Keratinocyte (primary cell): Measurements from ENCODE around the gene KIF26A. TPM values are rescaled to one million over a fixed set of nuclear protein-coding genes. Genes with fewer than 3 reads are reported as not detected.

ENCODE experiments used
- DNase-seq: peaks from one replicate; pipeline ENCODE4 v3.0.0-alpha.2; 2011; ENCODE audit warnings: low read depth, missing footprints, low spot score
- FAIRE-seq: peaks from 2 replicates; lab custom pipeline; 2011; peaks lifted over from hg19 to GRCh38; lab: Jason Lieb, UNC
- H2AFZ ChIP-seq: 2 replicates; pipeline ENCODE4 v1.6.0; 2012; ENCODE audit warnings: low read length, control low read depth, inconsistent platforms; ENCODE audit not compliant: control insufficient read depth
- H3K27ac ChIP-seq: 2 replicates; pipeline ENCODE4 v1.5.1; 2011; ENCODE audit warnings: low read length; ENCODE audit not compliant: control insufficient read depth, insufficient read depth
- H3K27me3 ChIP-seq: 3 replicates; pipeline ENCODE4 v1.6.0; 2011; ENCODE audit warnings: low read length; ENCODE audit not compliant: control insufficient read depth, insufficient read depth; ENCODE audit errors: extremely low read depth
- H3K36me3 ChIP-seq, 2 experiments: 2 replicates in 1 of 2; 3 replicates in 1 of 2; pipeline ENCODE4 v1.5.1; 2011; ENCODE audit warnings: low read length in 2 of 2, mild to moderate bottlenecking in 1 of 2; ENCODE audit not compliant: control insufficient read depth in 2 of 2, insufficient read depth in 2 of 2; ENCODE audit errors: extremely low read depth in 1 of 2
- H3K4me1 ChIP-seq: 3 replicates; pipeline ENCODE4 v1.5.1; 2011; ENCODE audit warnings: low read length; ENCODE audit not compliant: control insufficient read depth, insufficient read depth; ENCODE audit errors: extremely low read depth
- H3K4me2 ChIP-seq: 3 replicates; pipeline ENCODE4 v1.6.0; 2011; ENCODE audit warnings: low read depth, low read length; ENCODE audit not compliant: control insufficient read depth, insufficient read depth; ENCODE audit errors: extremely low read depth
- H3K4me3 ChIP-seq, 3 experiments: fragments of 200-600 bp in 1 of 3; sonication (generic) in 1 of 3; 2 replicates in 2 of 3; 3 replicates in 1 of 3; pipeline ENCODE4 v1.5.1; 2011 to 2016; ENCODE audit warnings: low read length in 3 of 3, mild to moderate bottlenecking in 3 of 3, control low read depth in 2 of 3, inconsistent platforms in 1 of 3, low read depth in 1 of 3, mixed read lengths in 1 of 3, mixed run types in 1 of 3, moderate library complexity in 1 of 3; ENCODE audit not compliant: control insufficient read depth in 2 of 3, insufficient read depth in 2 of 3; ENCODE audit errors: extremely low read depth in 1 of 3
- H3K79me2 ChIP-seq: 2 replicates; pipeline ENCODE4 v1.6.0; 2012; ENCODE audit warnings: low read length; ENCODE audit not compliant: control insufficient read depth, insufficient read depth
- H3K9ac ChIP-seq: 3 replicates; pipeline ENCODE4 v1.6.0; 2011; ENCODE audit warnings: low read length; ENCODE audit not compliant: control insufficient read depth, insufficient read depth; ENCODE audit errors: extremely low read depth
- H3K9me1 ChIP-seq: 3 replicates; pipeline ENCODE4 v1.6.0; 2011; ENCODE audit warnings: low read length; ENCODE audit not compliant: control insufficient read depth, insufficient read depth; ENCODE audit errors: extremely low read depth
- H3K9me3 ChIP-seq: 2 replicates; pipeline ENCODE4 v1.5.1; 2012; ENCODE audit warnings: low read depth, low read length; ENCODE audit not compliant: control insufficient read depth
- H4K20me1 ChIP-seq: 3 replicates; pipeline ENCODE4 v1.6.0; 2011; ENCODE audit warnings: low read length; ENCODE audit not compliant: control insufficient read depth, insufficient read depth; ENCODE audit errors: extremely low read depth
- CTCF ChIP-seq, 3 experiments: IDR thresholded peaks in 1 of 3; conservative IDR thresholded peaks in 1 of 3; optimal IDR thresholded peaks in 1 of 3; 2 replicates in 2 of 3; 3 replicates in 1 of 3; pipeline versions ENCODE3 to v1.5.1; 2011; ENCODE audit warnings: low read length in 3 of 3, mild to moderate bottlenecking in 3 of 3, moderate library complexity in 2 of 3, control low read depth in 1 of 3, inconsistent platforms in 1 of 3; ENCODE audit not compliant: insufficient read depth in 2 of 3; ENCODE audit errors: extremely low read depth in 1 of 3
- EZH2 ChIP-seq: IDR thresholded peaks from one replicate; pipeline ENCODE4 v1.6.1; 2012; ENCODE audit warnings: inconsistent platforms, mild to moderate bottlenecking, low read length, moderate library complexity
- dilution Hi-C: fragments of 300-500 bp; cut with MboI; formaldehyde crosslinking; loops from one replicate; pipeline ENCODE4 v1.7.0; 2020; ENCODE audit warnings: low sequenced_read_pairs; ENCODE audit not compliant: extremely low pct_ligation_motif_present
- polyA plus RNA-seq, 5 experiments: library from polyadenylated mRNA; depleted of rRNA in 3 of 5; stranded (reverse) in 3 of 5; stranded (forward) in 1 of 5; unstranded in 1 of 5; fragments of >200 nt; gene quantifications; 1 replicate in 1 of 5; 2 replicates in 3 of 5; 3 replicates in 1 of 5; pipeline versions ENCODE4 v1.2.1 to v1.2.3, GENCODE V29; 2011 to 2012; ENCODE audit warnings: missing spikeins in 2 of 5, low read depth in 1 of 5, low replicate concordance in 1 of 5

The KIF26A gene
- polyA plus RNA-seq, 1 donor (not counting 4 experiments of a cell fraction or from before 2014, with no cell fraction given) = 0.07 TPM

GRCh38 chr14:104217486-104218360 lies 79.3 kb downstream of the KIF26A start:
- Histone ChIP-seq H3K9me1 (no peaks in the 10 kb centered on the region), H2AFZ (no peak overlapping the region), H3K4me2 (no peak overlapping the region), H4K20me1 (no peaks in the 10 kb centered on the region), H3K4me3 (no peak overlapping the region), H3K9me3 (no peaks in the 10 kb centered on the region), H3K36me3 (no peaks in the 10 kb centered on the region), H3K79me2 (no peaks in the 10 kb centered on the region), H3K4me1 (no peaks in the 10 kb centered on the region), H3K27ac (no peak overlapping the region), H3K9ac (no peak overlapping the region), H3K27me3 (no peaks in the 10 kb centered on the region)
- DNase-seq = no peak
- no peak for TF ChIP-seq CTCF (optimal IDR thresholded peaks at IDR 0.05 in 1 of 3, IDR thresholded peaks at IDR 0.05 in 1 of 3, conservative IDR thresholded peaks at IDR 0.05 in 1 of 3; ENCODE audit: extremely low read depth in 1 of 3, insufficient read depth in 2 of 3, low read length in 3 of 3)
- no peak for TF ChIP-seq EZH2
- dilution Hi-C loops = no loop called here
- FAIRE-seq = no peak

DNA sequence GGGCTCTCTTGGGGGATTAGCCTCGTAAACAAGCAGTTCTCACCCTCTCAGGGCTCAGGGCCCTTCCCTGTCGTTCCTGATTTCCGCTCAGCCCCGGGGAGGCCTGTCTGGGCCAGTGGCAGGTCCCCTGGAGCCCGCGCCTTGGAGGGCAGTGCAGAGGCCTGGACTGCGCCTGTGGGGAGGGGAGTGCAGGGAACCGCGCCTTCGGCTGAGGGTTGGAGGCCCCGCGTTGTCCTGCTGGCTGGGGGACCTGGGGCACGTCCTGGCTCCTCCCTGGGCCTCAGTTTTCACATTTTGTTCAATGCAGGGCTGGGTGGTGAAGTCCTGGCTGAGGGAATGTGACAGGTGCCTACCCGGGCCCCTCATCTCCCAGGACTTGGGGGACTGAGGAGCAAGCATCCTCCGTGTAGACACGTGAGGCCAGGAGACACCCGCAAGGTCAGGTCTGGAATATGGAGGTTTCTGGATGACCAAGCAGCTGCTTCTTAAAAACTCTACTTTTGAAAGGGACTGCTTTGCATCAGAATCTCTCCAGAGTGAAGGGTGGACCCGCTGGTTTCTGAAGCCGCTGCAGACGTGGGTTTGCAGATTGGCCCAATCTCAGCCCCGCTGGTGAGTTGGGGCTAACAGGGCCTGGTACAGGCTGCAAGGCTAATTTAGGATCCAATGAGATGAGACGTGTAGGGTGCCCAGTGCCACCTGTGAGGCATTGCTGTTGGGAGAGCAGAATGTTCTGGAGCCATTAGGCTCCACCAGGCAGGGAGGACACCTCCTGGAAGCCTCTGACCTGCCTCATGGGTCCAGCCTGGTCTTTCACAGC lies 80.2 kb downstream of the KIF26A start:
- Histone ChIP-seq H3K4me2 (no peak overlapping the region), H3K36me3 (no peaks in the 10 kb centered on the region), H3K9me3 (no peaks in the 10 kb centered on the region), H3K4me1 (no peaks in the 10 kb centered on the region), H3K27ac (no peak overlapping the region), H3K9ac (no peak overlapping the region), H2AFZ (no peak overlapping the region), H3K79me2 (no peaks in the 10 kb centered on the region), H4K20me1 (no peaks in the 10 kb centered on the region), H3K9me1 (no peaks in the 10 kb centered on the region), H3K4me3 (no peak overlapping the region), H3K27me3 (no peaks in the 10 kb centered on the region)
- FAIRE-seq = no peak
- TF ChIP-seq EZH2 (no peak), CTCF (optimal IDR thresholded peaks at IDR 0.05 in 1 of 3, IDR thresholded peaks at IDR 0.05 in 1 of 3, conservative IDR thresholded peaks at IDR 0.05 in 1 of 3; ENCODE audit: extremely low read depth in 1 of 3, insufficient read depth in 2 of 3, low read length in 3 of 3) (no peak)
- DNase-seq = no peak
- dilution Hi-C loops = no loop called here
